Muscle layer of duodenum (tissue), 2 donors: ENCODE data around the gene PTPRR.

Experiments
- H3K27ac ChIP-seq: one replicate; pipeline ENCODE4 v1.7.0; 2013; ENCODE audit warnings: mild to moderate bottlenecking, low read length
- H3K27me3 ChIP-seq: one replicate; pipeline ENCODE4 v1.7.0; 2013; ENCODE audit warnings: low read depth, mild to moderate bottlenecking, control low read depth, low read length
- H3K36me3 ChIP-seq, 2 donors: one replicate each; pipeline ENCODE4 v1.7.0; 2013; ENCODE audit warnings: low read length in 2 of 2, control low read depth in 1 of 2, mild to moderate bottlenecking in 1 of 2; ENCODE audit not compliant: insufficient read depth in 2 of 2, control insufficient read depth in 1 of 2
- H3K4me1 ChIP-seq, 2 donors: one replicate each; pipeline ENCODE4 v1.7.0; 2013; ENCODE audit warnings: low read length in 2 of 2, mild to moderate bottlenecking in 2 of 2, control low read depth in 1 of 2, moderate library complexity in 1 of 2; ENCODE audit not compliant: insufficient read depth in 2 of 2, control insufficient read depth in 1 of 2
- H3K4me3 ChIP-seq, 2 donors: one replicate each; pipeline ENCODE4 v1.7.0; 2013; ENCODE audit warnings: low read length in 2 of 2, low read depth in 1 of 2, mild to moderate bottlenecking in 1 of 2
- H3K9me3 ChIP-seq, 2 donors: one replicate each; pipeline ENCODE4 v1.7.0; 2013; ENCODE audit warnings: low read length in 2 of 2, control low read depth in 1 of 2, mild to moderate bottlenecking in 1 of 2; ENCODE audit not compliant: control insufficient read depth in 1 of 2
- donor health status: healthy.

The PTPRR gene

DNA sequence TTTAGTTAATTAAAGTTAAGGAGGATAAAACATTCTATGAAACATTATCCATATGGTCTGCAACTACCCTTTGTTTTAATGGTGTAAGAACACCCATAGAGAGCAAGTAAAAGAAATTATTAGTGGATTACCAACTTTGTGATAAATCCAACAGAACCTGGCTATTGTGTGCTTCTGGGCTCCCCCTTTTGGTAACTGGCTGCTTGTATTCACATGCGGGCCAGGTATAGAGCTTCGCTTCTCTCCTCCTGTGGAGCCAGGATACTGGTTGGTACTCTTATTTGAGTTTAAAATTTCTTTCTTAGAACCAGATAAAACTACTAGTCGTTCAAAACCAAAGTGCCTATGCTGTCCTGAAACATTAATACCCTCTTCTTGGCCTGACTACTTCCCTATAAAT, 81.0 kb downstream of the PTPRR start:
- Histone ChIP-seq H3K36me3 (no peaks in the 10 kb centered on the region), H3K27ac (no peak overlapping the region), H3K9me3 (no peaks in the 10 kb centered on the region), H3K27me3 (no peaks in the 10 kb centered on the region), H3K4me3 (no peak overlapping the region), H3K4me1 (no peaks in the 10 kb centered on the region)

DNA sequence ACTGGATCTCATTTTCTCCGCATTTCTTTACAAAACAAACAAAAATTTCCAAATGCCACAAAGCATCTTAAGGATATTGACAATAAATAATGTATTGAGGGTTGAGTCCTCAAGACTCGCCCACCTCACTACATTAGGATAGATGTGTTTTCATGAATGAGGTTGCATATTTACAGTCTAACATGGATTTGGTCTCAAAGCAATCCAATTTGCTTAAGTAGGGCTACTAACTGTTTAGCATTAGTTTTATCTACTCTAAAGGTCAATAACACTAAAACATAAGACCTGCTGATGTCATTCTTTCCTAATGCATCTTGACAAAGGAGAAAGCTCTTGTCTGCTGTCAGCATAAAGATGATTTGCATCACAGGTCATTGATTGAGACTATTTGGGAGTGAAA, 82.4 kb downstream of the PTPRR start:
- no peaks in the 10 kb centered on the region for H3K9me3 ChIP-seq
- no peak overlapping the region for H3K4me3 ChIP-seq
- H3K36me3 ChIP-seq, result no peaks in the 10 kb centered on the region
- H3K4me1 ChIP-seq, result no peaks in the 10 kb centered on the region
- no peaks in the 10 kb centered on the region for H3K27me3 ChIP-seq
- no peak overlapping the region for H3K27ac ChIP-seq

DNA sequence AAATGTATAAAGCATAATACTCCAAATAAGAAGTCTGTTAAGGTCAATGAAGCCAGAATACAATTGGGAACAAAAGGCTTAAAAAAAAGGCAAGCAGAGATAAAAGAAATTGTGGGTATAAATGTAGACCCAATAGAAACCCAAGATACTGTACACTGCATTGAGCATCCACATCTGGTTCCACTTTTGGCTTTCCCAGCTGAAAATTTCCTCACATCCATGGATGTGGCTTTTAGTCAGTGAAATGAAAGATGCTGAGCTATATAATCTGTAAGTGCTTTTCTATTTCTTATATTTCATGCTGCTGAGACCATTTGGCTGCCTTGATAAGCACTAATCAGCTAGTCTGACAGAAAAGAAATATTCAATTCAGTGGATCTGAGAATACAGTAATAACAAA, 83.5 kb downstream of the PTPRR start:
- Histone ChIP-seq H3K27ac (no peak overlapping the region), H3K27me3 (no peaks in the 10 kb centered on the region), H3K4me3 (no peak overlapping the region), H3K36me3 (no peaks in the 10 kb centered on the region), H3K4me1 (no peaks in the 10 kb centered on the region), H3K9me3 (no peaks in the 10 kb centered on the region)

DNA sequence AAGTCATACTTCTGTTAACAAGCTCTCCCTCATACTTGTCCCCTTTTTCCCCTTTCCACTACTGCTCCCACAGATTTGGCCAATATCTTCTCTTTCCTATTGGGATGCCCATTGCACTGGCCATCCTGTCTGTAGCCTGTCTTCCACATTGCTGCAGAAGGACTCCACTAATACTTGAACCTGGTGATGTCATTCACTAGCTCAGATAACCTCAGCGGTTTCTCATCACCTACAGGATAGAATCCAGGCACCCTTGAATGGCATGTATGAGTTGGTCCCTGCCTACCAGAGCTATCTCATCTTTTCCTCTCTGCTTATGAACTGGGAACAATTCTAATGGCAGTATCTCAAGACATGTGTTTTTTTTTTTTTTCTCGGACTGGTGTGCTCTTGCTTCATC, 84.6 kb downstream of the PTPRR start:
- no peaks in the 10 kb centered on the region for H3K27me3 ChIP-seq
- no peaks in the 10 kb centered on the region for H3K36me3 ChIP-seq
- no peak overlapping the region for H3K27ac ChIP-seq
- H3K9me3 ChIP-seq, result no peaks in the 10 kb centered on the region
- H3K4me1 ChIP-seq, result no peaks in the 10 kb centered on the region
- no peak overlapping the region for H3K4me3 ChIP-seq

DNA sequence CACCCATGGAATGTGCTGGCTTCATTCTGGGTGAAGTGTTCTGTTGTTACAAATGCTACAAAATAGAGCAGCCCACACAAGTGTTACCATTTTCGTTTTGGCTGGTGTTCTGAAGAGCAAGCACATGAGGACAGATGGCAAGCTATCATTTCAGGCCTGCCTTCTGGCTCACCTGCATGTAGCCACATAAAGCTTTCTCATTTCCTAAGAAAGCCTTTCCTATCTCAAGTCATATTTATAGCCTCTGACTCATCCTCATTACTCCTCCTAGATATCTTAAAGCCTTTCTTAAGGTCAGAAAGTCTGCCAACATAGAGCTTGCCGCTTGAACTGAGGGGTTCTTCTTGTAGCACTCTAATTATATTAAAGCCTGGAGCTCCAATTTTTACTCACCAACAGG, 89.0 kb downstream of the PTPRR start:
- H3K4me1 ChIP-seq, result no peaks in the 10 kb centered on the region
- no peaks in the 10 kb centered on the region for H3K27me3 ChIP-seq
- H3K9me3 ChIP-seq, result no peaks in the 10 kb centered on the region
- no peaks in the 10 kb centered on the region for H3K36me3 ChIP-seq
- H3K4me3 ChIP-seq, result no peak overlapping the region
- no peak overlapping the region for H3K27ac ChIP-seq

DNA sequence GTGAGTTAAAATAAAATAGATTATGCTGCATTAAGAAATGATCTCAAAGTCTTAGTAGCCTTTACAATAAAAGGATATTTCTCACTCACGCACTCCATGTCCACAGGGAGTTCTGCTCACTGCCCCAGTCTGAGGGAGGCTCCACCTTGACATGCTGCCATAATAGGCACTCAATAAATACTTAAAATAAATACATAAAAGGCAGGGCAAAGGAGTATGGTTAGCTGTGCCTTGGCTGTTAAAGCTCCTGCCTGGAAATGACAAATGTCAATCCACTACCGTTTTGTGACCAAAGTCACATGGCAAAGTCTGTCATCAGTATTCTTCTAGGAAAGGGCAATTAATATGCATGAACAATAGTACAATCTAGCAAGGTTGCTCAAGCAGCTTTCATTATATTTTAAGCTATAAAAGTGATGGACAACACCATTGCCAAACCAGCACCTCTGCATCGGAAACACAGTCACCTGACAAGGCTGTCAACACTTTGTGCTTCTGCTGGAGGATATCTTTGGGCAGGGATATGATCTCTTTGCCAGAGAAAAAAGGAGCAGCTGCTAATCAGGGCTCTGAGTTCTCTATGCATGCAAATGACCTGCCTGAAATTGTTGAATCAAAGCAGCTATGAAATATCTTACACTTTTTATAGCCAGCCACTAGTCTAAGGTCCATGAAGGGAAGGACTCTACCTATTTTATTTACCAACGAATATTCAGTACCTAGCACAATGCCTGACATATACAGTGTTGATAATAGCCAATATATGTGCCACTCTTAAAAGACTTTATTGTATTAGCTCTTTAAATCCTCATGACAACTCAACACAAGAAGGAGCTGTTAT, 90.1 kb downstream of the PTPRR start:
- Histone ChIP-seq H3K27ac (no peak overlapping the region), H3K27me3 (no peaks in the 10 kb centered on the region), H3K4me3 (no peak overlapping the region), H3K9me3 (no peaks in the 10 kb centered on the region), H3K4me1 (no peaks in the 10 kb centered on the region), H3K36me3 (no peaks in the 10 kb centered on the region)

DNA sequence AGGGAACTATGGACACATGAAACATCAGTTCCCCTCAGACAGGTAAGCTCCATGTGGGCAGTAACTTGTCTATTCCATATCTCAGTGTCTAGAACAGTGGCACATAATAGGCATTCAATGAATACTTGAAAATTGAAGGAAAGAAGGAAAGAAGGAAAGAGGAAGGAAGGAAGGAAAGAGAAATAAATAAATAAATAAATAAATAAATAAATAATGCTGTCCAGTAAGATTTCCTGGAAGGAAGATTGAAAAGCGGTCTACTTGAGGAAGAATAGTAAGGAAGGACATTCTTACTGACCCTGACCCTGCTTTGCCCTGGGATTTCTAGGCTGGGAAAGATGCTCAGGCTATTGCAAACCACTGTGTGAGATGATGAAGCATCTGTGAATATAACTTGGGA, 91.5 kb downstream of the PTPRR start:
- Histone ChIP-seq H3K36me3 (no peaks in the 10 kb centered on the region), H3K9me3 (no peaks in the 10 kb centered on the region), H3K27me3 (no peaks in the 10 kb centered on the region), H3K4me3 (no peak overlapping the region), H3K4me1 (no peaks in the 10 kb centered on the region), H3K27ac (no peak overlapping the region)

DNA sequence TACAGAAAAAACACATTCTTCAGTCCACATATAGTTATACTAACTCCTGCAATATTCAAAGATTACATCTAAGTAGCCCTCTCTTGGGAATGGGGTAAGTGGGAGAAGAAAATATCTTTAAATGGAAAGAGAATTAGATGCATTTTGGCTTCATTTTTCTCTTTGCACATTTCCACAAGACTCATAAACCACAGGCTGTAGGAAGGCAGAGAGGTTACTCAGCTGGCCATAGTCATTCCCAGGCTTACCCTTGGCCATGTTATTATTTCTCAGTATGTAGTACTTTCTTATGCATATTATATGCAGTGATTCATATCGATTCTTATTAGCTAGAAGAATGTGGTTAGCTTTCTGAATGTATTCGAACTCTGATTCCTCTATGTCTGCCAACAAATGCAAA, 92.2 kb downstream of the PTPRR start:
- no peaks in the 10 kb centered on the region for H3K9me3 ChIP-seq
- no peaks in the 10 kb centered on the region for H3K27me3 ChIP-seq
- H3K36me3 ChIP-seq, result no peaks in the 10 kb centered on the region
- H3K4me1 ChIP-seq, result no peaks in the 10 kb centered on the region
- no peak overlapping the region for H3K27ac ChIP-seq
- H3K4me3 ChIP-seq, result no peak overlapping the region

DNA sequence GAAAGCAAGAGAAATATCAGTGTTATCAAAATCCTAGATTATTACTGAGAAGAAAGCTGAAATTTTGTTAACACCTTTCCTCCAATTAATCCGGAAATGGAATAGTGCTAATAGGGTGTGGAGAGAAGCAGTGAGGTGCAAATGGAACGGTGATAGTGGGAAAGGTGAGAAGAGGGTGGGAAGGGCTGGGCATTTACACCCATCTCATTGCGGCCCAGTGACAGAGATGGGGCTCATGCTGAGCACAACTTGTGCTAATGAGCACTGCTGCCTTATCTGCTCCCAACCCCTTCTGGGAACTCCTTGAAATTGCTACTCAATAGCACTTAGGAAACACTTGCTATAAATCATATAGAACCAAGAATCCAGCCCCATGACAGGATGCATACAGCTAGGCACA, 94.4 kb downstream of the PTPRR start:
- no peak overlapping the region for H3K4me3 ChIP-seq
- H3K9me3 ChIP-seq, result no peaks in the 10 kb centered on the region
- H3K4me1 ChIP-seq, result no peaks in the 10 kb centered on the region
- no peak overlapping the region for H3K27ac ChIP-seq
- no peaks in the 10 kb centered on the region for H3K36me3 ChIP-seq
- H3K27me3 ChIP-seq, result no peaks in the 10 kb centered on the region

DNA sequence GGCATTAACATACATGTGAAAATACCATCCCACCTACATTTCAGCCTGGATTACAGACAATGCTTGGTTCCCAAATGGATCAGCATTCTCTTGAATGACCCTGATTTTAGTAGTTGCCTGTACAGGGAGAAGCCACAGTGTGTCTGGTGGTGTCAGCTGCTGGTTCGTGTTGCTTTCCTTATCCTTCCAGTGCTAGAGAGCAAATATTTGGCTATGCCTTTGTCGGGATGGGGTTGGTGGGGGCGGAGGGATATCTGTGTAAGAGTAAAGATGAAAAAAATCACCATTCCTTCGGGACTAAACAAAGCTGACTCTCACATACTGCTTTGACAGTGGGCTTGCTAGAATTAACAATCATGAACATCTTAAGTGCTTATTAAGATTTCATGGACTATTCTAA, 96.0 kb downstream of the PTPRR start:
- Histone ChIP-seq H3K27ac (no peak overlapping the region), H3K4me3 (no peak overlapping the region), H3K27me3 (no peaks in the 10 kb centered on the region), H3K36me3 (no peaks in the 10 kb centered on the region), H3K4me1 (no peaks in the 10 kb centered on the region), H3K9me3 (no peaks in the 10 kb centered on the region)

DNA sequence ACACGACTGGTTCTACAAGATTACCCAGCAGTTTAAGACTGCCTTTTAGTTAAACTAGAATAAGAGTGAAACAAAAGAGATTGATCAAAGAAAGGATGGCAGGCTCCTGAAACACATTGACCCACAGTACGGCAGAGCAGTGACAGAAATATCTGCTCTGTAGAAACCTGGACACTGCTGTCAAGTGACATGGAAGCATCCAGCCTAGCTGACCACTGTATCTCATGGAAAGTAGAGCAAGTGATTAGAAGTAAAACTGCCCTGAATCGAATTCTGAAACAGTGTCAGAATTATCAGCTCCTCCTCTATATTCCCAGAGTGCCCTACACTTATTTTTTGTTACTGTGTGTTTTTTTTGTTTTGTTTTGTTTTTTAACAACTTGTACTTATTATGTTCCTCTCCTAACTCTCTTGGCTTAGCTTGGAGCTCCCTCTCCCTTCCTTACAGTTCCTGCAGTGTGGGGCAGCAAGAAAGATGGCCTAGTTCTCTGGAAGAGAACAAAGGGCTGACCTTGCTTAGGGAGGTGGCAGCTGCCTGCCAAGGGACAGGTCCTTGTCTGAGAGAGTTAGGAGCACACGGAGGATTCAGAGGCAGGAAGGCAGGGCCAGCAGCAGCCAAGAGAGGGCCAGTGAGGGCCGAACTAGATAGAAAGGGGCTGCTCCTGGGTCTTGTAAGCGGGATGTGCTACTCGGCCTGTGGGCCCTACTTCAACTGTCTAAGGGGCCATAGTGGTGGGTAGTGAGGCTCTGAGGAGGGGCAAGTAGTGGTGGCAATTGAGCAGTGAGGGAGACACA, 97.2 kb downstream of the PTPRR start:
- no peaks in the 10 kb centered on the region for H3K36me3 ChIP-seq
- H3K9me3 ChIP-seq, result no peaks in the 10 kb centered on the region
- no peak overlapping the region for H3K4me3 ChIP-seq
- no peaks in the 10 kb centered on the region for H3K27me3 ChIP-seq
- H3K27ac ChIP-seq, result no peak overlapping the region
- H3K4me1 ChIP-seq, result no peaks in the 10 kb centered on the region
